Peyer's patch (tissue), 4 donors: Measurements from ENCODE around the gene CCDC150. TPM values are rescaled to one million over a fixed set of nuclear protein-coding genes. Genes with fewer than 3 reads are reported as not detected.
"Not testable (repeated sequence)": the region's sequence is repeated elsewhere in the genome, so short reads cannot be mapped to it uniquely, and the experiment has no call there.

Experiments used
- DNase-seq, 3 donors: peaks; one replicate each; pipeline ENCODE4 v3.0.0-alpha.2; 2017 to 2019
- H3K27ac ChIP-seq, 4 donors: fragments of 200-600 bp; sonication (generic); one replicate each; pipeline ENCODE4 v1.5.1; 2016 to 2019
- H3K27me3 ChIP-seq, 2 donors: fragments of 200-600 bp; sonication (generic); one replicate each; pipeline ENCODE4 v1.5.1; 2019
- H3K36me3 ChIP-seq, 3 donors: fragments of 200-600 bp; sonication (generic); one replicate each; pipeline ENCODE4 v1.5.1; 2016 to 2019
- H3K4me1 ChIP-seq, 4 donors: fragments of 200-600 bp; sonication (generic); one replicate each; pipeline ENCODE4 v1.5.1; 2016 to 2019
- H3K4me3 ChIP-seq, 4 donors: fragments of 200-600 bp; sonication (generic); 1 replicate in 3 of 4; 2 replicates in 1 of 4; pipeline ENCODE4 v1.5.1; 2016 to 2019; ENCODE audit warnings: mild to moderate bottlenecking in 1 of 4
- H3K9me3 ChIP-seq, 4 donors: fragments of 200-600 bp; sonication (generic); one replicate each; pipeline ENCODE4 v1.5.1; 2016 to 2019; ENCODE audit warnings: mild to moderate bottlenecking in 1 of 4
- CTCF ChIP-seq, 6 experiments: fragments of 450-650 bp in 4 of 6; fragments of 200-600 bp in 2 of 6; sonication (generic) in 1 of 6; IDR thresholded peaks; one replicate each; pipeline ENCODE4 v1.5.1; 2017 to 2019; ENCODE audit warnings: antibody characterized with exemption in 6 of 6, mild to moderate bottlenecking in 3 of 6, moderate library complexity in 1 of 6
- POLR2A ChIP-seq, 2 donors: fragments of 450-650 bp; IDR thresholded peaks; one replicate each; pipeline ENCODE4 v1.5.1; 2017; ENCODE audit warnings: antibody characterized with exemption in 2 of 2, mild to moderate bottlenecking in 2 of 2, moderate library complexity in 2 of 2
- total RNA-seq, 4 donors: library from RNA; depleted of rRNA; stranded (reverse); fragments of >200 nt; gene quantifications; one replicate each; pipeline ENCODE4 v1.1.0, GENCODE V29; 2016

CCDC150 gene
- total RNA-seq, 4 donors from 2014 or later = 3.9 to 69.3 (median 13.6) TPM

GRCh38 chr2:196729418-196729817, 89.9 kb downstream of the CCDC150 start:
- DNase-seq = no peak
- Histone ChIP-seq H3K36me3 (no peaks in the 10 kb centered on the region), H3K4me1 (no peaks in the 10 kb centered on the region), H3K4me3 (no peak overlapping the region), H3K27ac (no peak overlapping the region), H3K27me3 (no peaks in the 10 kb centered on the region), H3K9me3 (no peaks in the 10 kb centered on the region)
- TF ChIP-seq CTCF (IDR thresholded peaks at IDR 0.05) (no peak), POLR2A (IDR thresholded peaks at IDR 0.05) (no peak)

- not testable (repeated sequence) for DNase-seq, H3K36me3 ChIP-seq, H3K4me1 ChIP-seq, H3K27me3 ChIP-seq, H3K9me3 ChIP-seq, H3K4me3 ChIP-seq, H3K27ac ChIP-seq
Measured at GRCh38 chr2:196736646-196737045, 97.1 kb downstream of the CCDC150 start.

- TF ChIP-seq POLR2A (IDR thresholded peaks at IDR 0.05) = no peak
- H3K4me1 ChIP-seq = no peaks in the 10 kb centered on the region
- H3K27me3 ChIP-seq = no peaks in the 10 kb centered on the region
- no peak overlapping the region for H3K27ac ChIP-seq
- no peaks in the 10 kb centered on the region for H3K36me3 ChIP-seq
- no peak for DNase-seq
- no peak overlapping the region for H3K4me3 ChIP-seq
- H3K9me3 ChIP-seq = peaks cover 0 to 4% (median 0%) of the 10 kb centered on the region in 4 donors
Measured at GRCh38 chr2:196737046-196737445, 97.5 kb downstream of the CCDC150 start.

GRCh38 chr2:196739031-196739430, 99.5 kb downstream of the CCDC150 start:
- TF ChIP-seq POLR2A (IDR thresholded peaks at IDR 0.05) (no peak), CTCF (IDR thresholded peaks at IDR 0.05) (no peak)
- no peak for DNase-seq
- no peak overlapping the region for H3K27ac ChIP-seq
- no peaks in the 10 kb centered on the region for H3K36me3 ChIP-seq
- no peaks in the 10 kb centered on the region for H3K27me3 ChIP-seq
- no peak overlapping the region for H3K4me3 ChIP-seq
- H3K9me3 ChIP-seq = peaks cover 0 to 4% (median 0%) of the 10 kb centered on the region in 4 donors
- H3K4me1 ChIP-seq = no peaks in the 10 kb centered on the region

GRCh38 chr2:196742216-196742615, 102.7 kb downstream of the CCDC150 start:
- Histone ChIP-seq H3K4me3 (no peak overlapping the region), H3K27ac (no peak overlapping the region)

GRCh38 chr2:196742685-196743084, 103.2 kb downstream of the CCDC150 start:
- no peaks in the 10 kb centered on the region for H3K4me1 ChIP-seq
- DNase-seq = no peak
- TF ChIP-seq CTCF (IDR thresholded peaks at IDR 0.05) = no peak
- TF ChIP-seq POLR2A (IDR thresholded peaks at IDR 0.05) = no peak

More at GRCh38 chr2:196742216-196742615, 102.7 kb downstream of the CCDC150 start:
- no peaks in the 10 kb centered on the region for H3K36me3 ChIP-seq
- no peaks in the 10 kb centered on the region for H3K9me3 ChIP-seq
- DNase-seq = no peak
- H3K4me1 ChIP-seq = no peaks in the 10 kb centered on the region
- TF ChIP-seq POLR2A (IDR thresholded peaks at IDR 0.05) (no peak), CTCF (IDR thresholded peaks at IDR 0.05) (no peak)
- no peaks in the 10 kb centered on the region for H3K27me3 ChIP-seq

GRCh38 chr2:196743165-196743564, 103.7 kb downstream of the CCDC150 start:
- TF ChIP-seq CTCF (IDR thresholded peaks at IDR 0.05) = no peak
- no peak for TF ChIP-seq POLR2A (IDR thresholded peaks at IDR 0.05)
- H3K4me1 ChIP-seq = peaks cover 0 to 2% (median 0%) of the 10 kb centered on the region in 4 donors
- H3K27ac ChIP-seq = no peak overlapping the region
- no peaks in the 10 kb centered on the region for H3K27me3 ChIP-seq
- H3K4me3 ChIP-seq = no peak overlapping the region
- no peaks in the 10 kb centered on the region for H3K36me3 ChIP-seq
- DNase-seq = no peak
- H3K9me3 ChIP-seq = no peaks in the 10 kb centered on the region

More at GRCh38 chr2:196742685-196743084, 103.2 kb downstream of the CCDC150 start:
- H3K4me3 ChIP-seq = no peak overlapping the region
- no peaks in the 10 kb centered on the region for H3K27me3 ChIP-seq
- H3K27ac ChIP-seq = no peak overlapping the region
- H3K9me3 ChIP-seq = no peaks in the 10 kb centered on the region
- no peaks in the 10 kb centered on the region for H3K36me3 ChIP-seq
